Glutamatergic neuron (in vitro differentiated cells): ENCODE results near the gene SUMF1. TPM values are rescaled to one million over a fixed set of nuclear protein-coding genes. Genes with fewer than 3 reads are reported as not detected.
"Not testable (repeated sequence)": the region's sequence is repeated elsewhere in the genome, so short reads cannot be mapped to it uniquely, and the experiment has no call there.

ENCODE experiments used
- DNase-seq: peaks from one replicate; pipeline ENCODE4 v3.0.0; 2022
- H3K27ac Mint-ChIP-seq: one replicate; pipeline ENCODE4 v1.8.0; 2020; ENCODE audit warnings: mild to moderate bottlenecking, mixed read lengths, inconsistent platforms; ENCODE audit not compliant: unreplicated experiment
- H3K27me3 Mint-ChIP-seq: one replicate; pipeline ENCODE4 v1.8.0; 2020; ENCODE audit warnings: mild to moderate bottlenecking, moderate library complexity, mixed read lengths, inconsistent platforms; ENCODE audit not compliant: unreplicated experiment
- H3K36me3 Mint-ChIP-seq: one replicate; pipeline ENCODE4 v1.8.0; 2020; ENCODE audit warnings: mild to moderate bottlenecking, mixed read lengths, inconsistent platforms; ENCODE audit not compliant: unreplicated experiment
- H3K4me1 Mint-ChIP-seq: one replicate; pipeline ENCODE4 v1.8.0; 2020; ENCODE audit warnings: mild to moderate bottlenecking, low read depth, mixed read lengths, inconsistent platforms; ENCODE audit not compliant: unreplicated experiment
- H3K4me3 Mint-ChIP-seq: one replicate; pipeline ENCODE4 v1.8.0; 2020; ENCODE audit warnings: mild to moderate bottlenecking, mixed read lengths, inconsistent platforms; ENCODE audit not compliant: unreplicated experiment
- H3K9me3 Mint-ChIP-seq: one replicate; pipeline ENCODE4 v1.8.0; 2020; ENCODE audit warnings: mild to moderate bottlenecking, moderate library complexity, mixed read lengths, inconsistent platforms; ENCODE audit not compliant: unreplicated experiment
- total RNA-seq: library from RNA; stranded (reverse); fragmentation: NEBNext Ultra II Directional; extraction: Animal tissue kit (Norgen Biotek cat#: 25700); gene quantifications from one replicate; pipeline ENCODE4 v1.2.1, GENCODE V29; 2021; ENCODE audit not compliant: unreplicated experiment
- TF ChIP-seq, protein P1 (sequence below): fragments of 200-600 bp; sonication (generic); IDR thresholded peaks from one replicate; pipeline ENCODE4 v1.5.0; 2021; ENCODE audit not compliant: partially characterized antibody, unreplicated experiment

The SUMF1 gene
- total RNA-seq, 1 donor from 2014 or later, result 7.2 TPM

DNA sequence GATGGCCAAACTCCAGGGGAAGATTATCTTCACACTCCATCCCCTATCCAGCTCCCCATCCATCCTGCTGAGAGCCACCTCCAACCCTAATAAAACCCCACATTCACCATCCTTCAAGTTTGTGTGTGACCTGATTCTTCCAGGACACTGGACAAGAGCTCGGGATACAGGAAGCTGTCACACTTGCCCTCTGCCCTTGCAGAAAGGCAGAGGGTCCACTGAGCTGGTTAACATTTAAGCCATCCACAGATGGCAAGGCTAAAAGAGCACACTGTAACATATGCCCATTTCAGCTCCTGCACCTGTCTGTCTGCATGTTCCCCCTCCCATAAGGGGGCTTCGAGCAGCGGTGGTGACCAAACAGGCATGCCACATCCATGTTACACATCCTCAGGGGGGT is 134.1 kb downstream of the SUMF1 start:
- TF ChIP-seq, protein P1, sequence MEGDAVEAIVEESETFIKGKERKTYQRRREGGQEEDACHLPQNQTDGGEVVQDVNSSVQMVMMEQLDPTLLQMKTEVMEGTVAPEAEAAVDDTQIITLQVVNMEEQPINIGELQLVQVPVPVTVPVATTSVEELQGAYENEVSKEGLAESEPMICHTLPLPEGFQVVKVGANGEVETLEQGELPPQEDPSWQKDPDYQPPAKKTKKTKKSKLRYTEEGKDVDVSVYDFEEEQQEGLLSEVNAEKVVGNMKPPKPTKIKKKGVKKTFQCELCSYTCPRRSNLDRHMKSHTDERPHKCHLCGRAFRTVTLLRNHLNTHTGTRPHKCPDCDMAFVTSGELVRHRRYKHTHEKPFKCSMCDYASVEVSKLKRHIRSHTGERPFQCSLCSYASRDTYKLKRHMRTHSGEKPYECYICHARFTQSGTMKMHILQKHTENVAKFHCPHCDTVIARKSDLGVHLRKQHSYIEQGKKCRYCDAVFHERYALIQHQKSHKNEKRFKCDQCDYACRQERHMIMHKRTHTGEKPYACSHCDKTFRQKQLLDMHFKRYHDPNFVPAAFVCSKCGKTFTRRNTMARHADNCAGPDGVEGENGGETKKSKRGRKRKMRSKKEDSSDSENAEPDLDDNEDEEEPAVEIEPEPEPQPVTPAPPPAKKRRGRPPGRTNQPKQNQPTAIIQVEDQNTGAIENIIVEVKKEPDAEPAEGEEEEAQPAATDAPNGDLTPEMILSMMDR, result no peak
- no peak for DNase-seq
- Mint-ChIP-seq H3K36me3 (peaks cover 20% of the 10 kb centered on the region), H3K4me1 (no peaks in the 10 kb centered on the region), H3K9me3 (peaks cover under 1% of the 10 kb centered on the region), H3K4me3 (no peak overlapping the region), H3K27me3 (peaks cover 2% of the 10 kb centered on the region), H3K27ac (no peak overlapping the region)

DNA sequence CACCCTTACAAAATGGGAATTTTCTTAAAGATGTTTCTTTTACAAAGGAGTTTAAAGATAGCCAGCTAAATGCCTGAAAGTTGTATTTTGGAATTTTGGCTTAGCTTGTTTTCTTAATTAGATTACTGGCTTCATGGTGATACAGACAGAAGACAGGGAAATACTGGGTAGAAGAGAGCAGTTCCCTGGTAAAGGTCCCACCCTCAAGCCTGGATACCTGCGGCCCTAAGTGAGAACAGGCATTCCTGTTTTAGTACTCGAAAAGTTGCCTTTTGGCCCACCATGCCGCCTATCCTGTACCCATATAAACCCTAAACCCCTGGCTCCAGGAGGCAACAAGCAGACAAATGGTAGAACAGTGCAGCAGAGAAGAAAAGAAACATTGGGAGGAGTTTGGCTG is 134.5 kb downstream of the SUMF1 start:
- Mint-ChIP-seq H3K9me3 (peaks cover 2% of the 10 kb centered on the region), H3K36me3 (peaks cover 20% of the 10 kb centered on the region), H3K4me1 (no peaks in the 10 kb centered on the region), H3K27me3 (peaks cover 2% of the 10 kb centered on the region), H3K27ac (no peak overlapping the region), H3K4me3 (no peak overlapping the region)
- TF ChIP-seq, protein P1, result no peak
- DNase-seq, result no peak

DNA sequence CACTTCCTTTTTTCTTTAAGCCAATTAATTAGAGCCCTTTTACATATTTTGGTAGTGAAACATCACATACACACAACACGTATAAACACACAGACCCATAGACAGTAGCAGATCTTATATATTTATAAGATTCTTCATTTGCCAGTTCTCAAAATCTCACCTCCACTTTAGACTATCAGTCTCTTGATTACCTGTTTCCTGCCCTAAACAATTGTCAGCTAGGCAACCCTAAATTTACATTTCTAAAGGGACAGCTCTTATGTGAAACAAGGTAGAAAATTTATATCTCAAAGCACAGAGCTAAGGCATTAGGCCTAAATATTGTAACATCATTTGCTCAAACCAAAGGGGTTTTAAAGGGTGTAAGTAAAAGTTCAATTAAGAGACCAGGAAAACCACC is 135.0 kb downstream of the SUMF1 start:
- no peak overlapping the region for H3K4me3 Mint-ChIP-seq

DNA sequence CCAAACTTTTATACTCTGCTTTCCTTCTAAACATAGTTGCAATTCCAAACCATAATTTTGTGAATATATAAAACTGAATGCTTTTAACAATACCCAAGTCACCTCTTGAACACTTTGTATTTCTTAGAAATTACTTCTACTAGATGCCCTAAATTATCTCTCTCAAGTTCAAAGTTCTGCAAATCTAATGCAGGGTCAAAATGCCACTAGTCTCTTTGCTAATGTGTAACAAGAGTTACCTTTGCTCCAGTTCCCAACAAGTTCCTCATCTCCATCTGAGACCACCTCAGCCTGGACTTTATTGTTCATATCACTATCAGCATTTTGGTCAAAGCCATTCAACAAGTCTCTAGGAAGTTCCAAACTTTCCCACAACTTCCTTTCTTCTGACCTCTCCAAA is 137.3 kb downstream of the SUMF1 start:
- peaks cover 28% of the 10 kb centered on the region for H3K36me3 Mint-ChIP-seq
- not testable (repeated sequence) for H3K4me3 Mint-ChIP-seq, DNase-seq, H3K27ac Mint-ChIP-seq, H3K9me3 Mint-ChIP-seq, H3K4me1 Mint-ChIP-seq, H3K27me3 Mint-ChIP-seq

More for the DNA sequence above, 135.0 kb downstream of the SUMF1 start:
- peaks cover 22% of the 10 kb centered on the region for H3K36me3 Mint-ChIP-seq
- no peak for DNase-seq
- TF ChIP-seq, protein P1, result no peak
- no peaks in the 10 kb centered on the region for H3K4me1 Mint-ChIP-seq
- no peak overlapping the region for H3K27ac Mint-ChIP-seq
- H3K27me3 Mint-ChIP-seq, result peaks cover 2% of the 10 kb centered on the region
- H3K9me3 Mint-ChIP-seq, result peaks cover 2% of the 10 kb centered on the region

DNA sequence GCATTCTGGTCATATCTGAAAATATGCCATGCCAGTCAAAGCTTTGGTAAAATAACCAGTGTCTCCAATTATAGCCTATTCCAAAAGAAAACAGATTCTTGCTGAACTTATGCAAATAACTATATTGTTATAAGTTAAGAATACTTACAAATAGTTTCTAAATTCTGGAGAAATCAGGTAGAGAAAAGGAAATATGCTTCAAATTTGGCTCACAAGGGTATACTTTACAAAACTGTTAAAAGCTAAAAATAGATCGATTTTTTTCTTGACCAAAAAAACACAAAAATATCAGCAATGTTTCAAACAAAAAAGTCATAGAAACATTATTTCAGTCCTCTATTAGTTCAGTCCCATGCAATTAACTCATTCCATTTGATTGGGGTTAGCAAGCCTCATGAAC is 140.2 kb downstream of the SUMF1 start:
- H3K36me3 Mint-ChIP-seq, result peaks cover 28% of the 10 kb centered on the region
- no peak overlapping the region for H3K27ac Mint-ChIP-seq
- TF ChIP-seq, protein P1, result no peak
- H3K4me3 Mint-ChIP-seq, result no peak overlapping the region
- no peaks in the 10 kb centered on the region for H3K4me1 Mint-ChIP-seq
- H3K27me3 Mint-ChIP-seq, result peaks cover 2% of the 10 kb centered on the region
- DNase-seq, result no peak
- H3K9me3 Mint-ChIP-seq, result peaks cover 4% of the 10 kb centered on the region
